ENCODE data around the gene NRCAM.
"Not testable (repeated sequence)": the region's sequence is repeated elsewhere in the genome, so short reads cannot be mapped to it uniquely, and the experiment has no call there.

Gene NRCAM

GRCh38 chr7:108270385-108271015 lies 185.7 kb downstream of the NRCAM start:
- DNase-seq = no peak

GRCh38 chr7:108268200-108268820 lies 187.9 kb downstream of the NRCAM start:
- no peak for DNase-seq

- no peak for DNase-seq
Measured at GRCh38 chr7:108267615-108268014, 188.6 kb downstream of the NRCAM start.

GRCh38 chr7:108266491-108266890 lies 189.7 kb downstream of the NRCAM start:
- no peak for DNase-seq

GRCh38 chr7:108266035-108266434 lies 190.2 kb downstream of the NRCAM start:
- no peak for DNase-seq

- DNase-seq = no peak
Measured at GRCh38 chr7:108265007-108265406, 191.2 kb downstream of the NRCAM start.

- no peak for DNase-seq
Measured at GRCh38 chr7:108263425-108263824, 192.8 kb downstream of the NRCAM start.

- DNase-seq = no peak
Measured at GRCh38 chr7:108261560-108262255, 194.5 kb downstream of the NRCAM start.

GRCh38 chr7:108259447-108259846 lies 196.8 kb downstream of the NRCAM start:
- DNase-seq = not testable (repeated sequence)

- DNase-seq = no peak
Measured at GRCh38 chr7:108257954-108258353, 198.3 kb downstream of the NRCAM start.

- DNase-seq = no peak
Measured at GRCh38 chr7:108254259-108254658, 202.0 kb downstream of the NRCAM start.

- no peak for DNase-seq
Measured at GRCh38 chr7:108253275-108254044, 202.8 kb downstream of the NRCAM start.

GRCh38 chr7:108252177-108252576 lies 204.1 kb downstream of the NRCAM start:
- DNase-seq = no peak

- DNase-seq = no peak
Measured at GRCh38 chr7:108251700-108252099, 204.5 kb downstream of the NRCAM start.

GRCh38 chr7:108249453-108249852 lies 206.8 kb downstream of the NRCAM start:
- no peak for DNase-seq

GRCh38 chr7:108248821-108249220 lies 207.4 kb downstream of the NRCAM start:
- no peak for DNase-seq

GRCh38 chr7:108248418-108248817 lies 207.8 kb downstream of the NRCAM start:
- no peak for DNase-seq

- DNase-seq = no peak
Measured at GRCh38 chr7:108247614-108248013, 208.6 kb downstream of the NRCAM start.

GRCh38 chr7:108246227-108246837 lies 209.9 kb downstream of the NRCAM start:
- DNase-seq = no peak

- no peak for DNase-seq
Measured at GRCh38 chr7:108245523-108246226, 210.6 kb downstream of the NRCAM start.

- no peak for DNase-seq
Measured at GRCh38 chr7:108244110-108244509, 212.1 kb downstream of the NRCAM start.

GRCh38 chr7:108239501-108240225 lies 216.6 kb downstream of the NRCAM start:
- no peak for DNase-seq

Measured in inflammatory macrophage treated with lipopolysaccharide for 1 hour (primary cell).